HTR-8/SVneo (cell line): ENCODE results near the gene FN3KRP.

ENCODE experiments used
- DNase-seq: peaks from one replicate; pipeline ENCODE4 v3.0.0; 2011; ENCODE audit warnings: low spot score, mixed read lengths; ENCODE audit not compliant: insufficient read length
- FAIRE-seq: peaks from 2 replicates; lab custom pipeline; 2011; peaks lifted over from hg19 to GRCh38; lab: Jason Lieb, UNC

FN3KRP gene

DNA sequence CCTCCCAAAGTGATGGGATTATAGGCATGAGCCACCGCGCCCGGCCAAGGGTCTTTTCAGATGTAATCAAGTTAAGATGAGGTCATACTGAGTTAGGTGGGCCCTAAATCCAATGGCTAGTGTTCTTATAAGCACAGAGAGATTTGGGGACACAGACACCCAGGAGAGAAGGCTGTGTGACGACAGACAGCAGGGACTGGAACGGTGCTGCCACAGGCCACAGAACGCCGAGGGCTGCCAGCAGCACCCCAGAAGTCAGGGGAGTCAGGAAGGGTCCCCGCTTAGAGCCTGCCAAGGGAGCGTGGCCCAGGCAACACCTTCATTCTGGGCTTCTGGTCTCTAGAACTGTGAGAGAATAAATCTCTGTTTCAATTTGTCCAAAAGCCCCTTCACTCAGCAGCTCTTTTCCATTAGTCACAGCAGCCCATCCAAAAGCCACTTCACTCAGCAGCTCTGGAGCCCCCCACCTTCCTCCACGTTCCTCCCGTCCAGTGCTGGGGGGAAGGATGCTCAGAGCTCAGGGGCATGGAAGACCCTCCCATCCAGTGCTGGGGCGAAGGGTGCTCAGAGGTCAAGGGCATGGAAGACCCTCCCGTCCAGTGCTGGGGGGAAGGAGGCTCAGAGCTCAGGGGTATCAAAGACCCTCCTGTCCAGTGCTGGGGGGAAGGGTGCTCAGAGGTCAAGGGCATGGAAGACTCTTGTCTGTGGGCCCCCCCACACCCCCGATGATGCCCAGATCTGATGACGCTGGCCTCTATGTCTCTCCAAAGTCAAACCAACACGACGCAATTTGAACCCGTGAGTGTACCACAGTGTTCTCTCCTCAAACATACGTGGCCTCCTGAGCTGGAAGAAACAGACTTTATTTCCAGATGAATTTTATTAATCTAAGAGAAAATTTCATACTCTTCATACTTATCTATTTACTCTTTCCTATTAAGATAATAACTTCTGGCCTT is 29.9 kb upstream of the FN3KRP start:
- FAIRE-seq (no peak), DNase-seq (no peak)

DNA sequence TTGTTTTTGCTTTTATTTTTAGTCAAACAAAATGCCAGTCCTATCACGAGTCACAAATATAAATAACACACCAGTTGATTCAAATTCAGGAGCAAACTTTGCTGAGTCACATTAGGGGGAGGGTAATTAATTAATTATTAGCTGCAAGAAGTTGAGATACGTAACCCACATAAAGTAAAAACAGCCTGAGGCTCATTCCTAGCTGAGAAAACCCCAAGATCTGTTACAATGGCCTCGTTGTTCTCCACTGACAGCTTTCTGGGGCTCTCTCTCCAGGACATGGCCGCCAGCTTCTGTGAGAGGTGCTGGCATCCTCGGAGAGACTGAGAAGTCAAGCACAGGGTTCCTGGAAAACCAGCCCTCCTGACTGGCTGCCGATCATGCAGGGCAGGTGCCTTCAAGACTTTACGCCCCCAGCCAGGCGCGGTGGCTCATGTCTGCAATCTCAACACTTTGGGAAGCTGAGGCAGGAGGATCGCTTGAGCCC is 29.1 kb upstream of the FN3KRP start:
- DNase-seq (no peak), FAIRE-seq (no peak)

DNA sequence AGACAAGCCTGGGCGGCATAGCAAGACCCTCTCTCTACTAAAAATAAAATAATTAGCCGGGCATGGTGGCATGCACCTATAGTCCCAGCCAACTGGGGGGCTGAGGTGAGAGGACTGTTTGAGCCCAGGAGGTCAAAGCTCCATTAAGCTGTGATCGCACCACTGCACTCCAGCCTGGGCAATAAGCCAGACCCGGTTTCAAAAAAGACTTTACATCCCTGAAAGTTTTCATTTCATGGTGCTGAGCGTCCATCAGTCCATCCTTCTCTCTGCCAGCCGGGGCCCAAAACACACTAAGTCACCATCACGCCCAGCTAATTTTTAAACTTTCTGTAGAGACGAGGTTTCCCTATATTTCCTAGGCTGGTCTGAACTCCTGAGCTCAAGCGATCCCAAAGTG is 28.6 kb upstream of the FN3KRP start:
- DNase-seq (no peak), FAIRE-seq (no peak)

DNA sequence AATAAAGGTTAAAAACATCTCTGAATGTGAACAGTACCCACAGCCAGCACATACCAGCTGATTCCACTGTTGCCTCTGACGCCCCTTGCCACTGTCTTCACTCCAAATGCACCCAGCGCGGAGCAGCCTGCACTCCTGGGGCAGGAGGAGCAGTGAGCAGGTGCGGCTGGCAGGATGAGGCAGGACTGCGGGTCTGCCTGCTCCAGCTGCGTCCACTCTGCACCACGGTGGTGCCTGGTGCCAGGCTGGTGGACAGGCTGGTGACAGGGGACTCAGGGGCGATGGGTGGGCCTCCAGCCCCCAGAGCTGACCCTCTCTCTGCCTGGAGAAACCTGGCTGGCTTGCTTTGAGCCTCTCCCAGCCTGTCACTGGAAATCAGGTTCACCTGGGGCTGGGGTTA is 27.4 kb upstream of the FN3KRP start:
- FAIRE-seq (no peak), DNase-seq (no peak)

DNA sequence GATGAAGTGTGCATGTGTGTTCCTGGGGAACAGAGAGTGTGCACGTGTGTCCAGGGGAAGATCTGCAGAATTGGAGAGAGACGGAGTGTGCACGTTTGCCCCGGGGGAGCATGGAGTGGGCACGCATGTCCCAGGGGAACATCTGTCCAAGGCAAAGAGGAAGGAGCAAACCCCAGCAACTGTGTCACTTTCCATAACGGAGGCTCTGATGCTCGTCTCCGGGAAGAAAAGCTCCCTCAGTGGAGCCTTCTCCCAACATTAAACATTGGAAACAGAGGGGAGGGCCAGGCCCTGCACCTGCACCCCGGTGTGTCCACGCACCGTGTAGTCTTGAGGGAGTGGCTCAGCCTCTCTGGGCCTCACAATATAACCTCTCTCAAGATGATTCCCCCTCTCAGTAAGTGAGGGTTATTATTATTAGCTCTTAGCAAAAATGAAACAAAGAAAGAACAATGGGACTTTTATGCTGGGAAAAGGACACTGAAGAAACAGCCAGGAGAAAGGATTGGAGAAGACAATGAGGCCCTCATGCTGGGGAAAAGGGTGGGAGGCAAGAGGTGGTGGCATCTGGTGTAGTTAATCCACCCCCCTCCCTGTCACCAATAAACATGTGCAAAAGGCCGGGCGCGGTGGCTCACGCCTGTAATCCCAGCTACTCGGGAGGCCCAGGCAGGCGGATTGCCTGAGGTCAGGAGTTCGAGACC is 25.6 kb upstream of the FN3KRP start:
- FAIRE-seq = no peak

DNA sequence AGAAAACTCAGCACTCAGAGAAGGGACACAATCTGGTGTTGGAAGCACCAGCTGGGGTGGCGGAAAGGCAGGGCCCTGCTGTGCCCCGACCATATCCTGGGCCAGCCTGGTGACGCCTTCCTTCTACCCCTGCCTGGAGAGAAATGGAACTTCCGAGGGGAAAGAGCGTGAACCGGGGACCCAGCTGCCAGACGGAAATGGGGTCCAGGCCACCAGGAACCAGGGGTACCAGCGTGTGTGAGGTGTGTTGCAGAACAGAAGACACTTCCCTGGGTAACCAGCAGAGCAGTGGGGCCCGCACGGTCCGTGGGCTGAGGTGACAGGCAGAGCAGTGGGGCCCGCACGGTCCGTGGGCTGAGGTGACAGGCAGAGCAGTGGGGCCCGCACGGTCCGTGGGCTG is 24.8 kb upstream of the FN3KRP start:
- no peak for FAIRE-seq

More for the DNA sequence above, 25.6 kb upstream of the FN3KRP start:
- DNase-seq = no peak

DNA sequence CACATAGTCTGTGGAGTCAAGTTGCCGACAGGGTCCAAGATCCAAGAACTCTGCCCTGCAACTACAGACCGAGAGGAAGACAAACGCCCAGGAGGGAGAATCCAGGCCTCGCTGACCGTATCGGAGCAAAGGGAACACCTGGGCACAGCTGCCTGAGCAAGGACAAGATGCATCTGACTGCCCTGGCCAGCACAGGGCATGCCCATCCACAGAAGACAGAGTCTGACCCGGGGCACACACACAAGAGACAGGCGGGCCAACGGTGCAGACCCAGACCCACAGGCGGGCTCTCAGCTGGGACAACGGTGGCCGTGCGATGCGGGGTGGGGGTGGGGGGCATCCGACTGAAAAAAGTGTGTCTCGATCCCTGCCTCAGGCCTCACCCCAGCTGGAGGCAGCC is 24.2 kb upstream of the FN3KRP start:
- FAIRE-seq = no peak
- no peak for DNase-seq

More for the DNA sequence above, 24.8 kb upstream of the FN3KRP start:
- no peak for DNase-seq

DNA sequence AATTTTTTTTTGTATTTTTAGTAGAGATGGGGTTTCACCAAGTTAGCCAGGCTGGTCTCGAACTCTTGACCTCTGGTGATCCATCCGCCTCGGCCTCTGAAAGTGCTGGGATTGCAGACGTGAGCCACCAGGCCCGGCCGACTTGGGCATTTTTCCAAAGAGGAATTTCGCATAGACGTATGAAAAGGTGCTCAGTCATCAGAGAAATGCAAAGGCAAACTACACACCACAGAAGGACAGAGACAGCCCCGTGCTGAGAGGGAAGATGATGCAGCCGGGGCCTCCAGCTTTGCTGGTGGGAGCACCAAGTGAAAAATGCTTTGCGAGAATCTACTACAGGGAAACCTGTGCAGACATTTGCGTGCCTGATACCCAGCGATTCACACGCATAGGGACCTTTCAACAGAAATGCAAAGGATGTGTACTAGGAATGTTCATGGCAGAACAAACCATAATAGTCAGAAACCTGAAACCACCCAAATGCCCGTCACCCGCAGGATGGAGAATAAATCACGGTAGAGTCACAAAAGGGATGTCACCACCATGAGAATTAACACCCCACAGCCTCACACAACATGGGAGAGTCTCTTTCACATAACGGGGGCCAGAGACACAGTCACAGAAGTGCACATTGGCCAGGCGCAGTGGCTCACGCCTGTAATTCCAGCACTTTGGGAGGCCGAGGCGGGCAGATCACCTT is 23.2 kb upstream of the FN3KRP start:
- no peak for DNase-seq
- no peak for FAIRE-seq

DNA sequence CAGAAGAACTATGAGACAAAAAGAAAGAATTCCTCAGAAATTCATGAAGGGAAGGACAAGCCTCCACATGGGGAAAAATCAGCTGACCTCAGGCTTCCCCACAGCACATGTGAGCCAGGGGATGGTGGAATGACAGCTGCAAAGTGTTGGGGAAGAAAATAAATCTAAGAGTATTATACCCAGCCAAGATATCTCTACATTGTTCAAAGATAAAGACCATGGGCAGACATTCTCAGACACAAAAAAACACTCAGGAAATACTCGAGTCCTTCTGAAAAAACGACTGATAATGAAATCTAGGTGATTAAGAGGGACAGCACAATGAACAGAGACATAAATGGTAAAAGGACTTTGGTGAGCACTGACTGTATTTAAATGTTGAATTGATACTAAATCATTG is 21.9 kb upstream of the FN3KRP start:
- DNase-seq (no peak), FAIRE-seq (no peak)

DNA sequence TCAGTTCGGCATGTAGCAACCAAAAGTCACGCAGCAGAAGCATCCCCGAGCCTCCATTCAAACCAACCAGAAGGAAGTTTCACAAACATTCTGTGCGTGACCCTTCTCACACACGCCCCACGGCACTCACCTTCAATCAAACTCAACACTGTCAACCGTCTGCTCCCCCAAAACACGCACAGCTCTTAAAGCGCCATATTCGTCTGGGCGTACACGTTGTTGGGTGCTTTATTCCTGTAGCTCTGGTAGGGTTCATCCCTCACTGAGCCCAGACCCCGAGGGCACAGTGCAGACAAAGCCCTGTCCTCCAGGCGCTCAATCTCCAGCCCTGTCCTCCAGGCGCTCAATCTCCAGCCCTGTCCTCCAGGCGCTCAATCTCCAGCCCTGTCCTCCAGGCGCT is 20.2 kb upstream of the FN3KRP start:
- DNase-seq = no peak
- FAIRE-seq = no peak

DNA sequence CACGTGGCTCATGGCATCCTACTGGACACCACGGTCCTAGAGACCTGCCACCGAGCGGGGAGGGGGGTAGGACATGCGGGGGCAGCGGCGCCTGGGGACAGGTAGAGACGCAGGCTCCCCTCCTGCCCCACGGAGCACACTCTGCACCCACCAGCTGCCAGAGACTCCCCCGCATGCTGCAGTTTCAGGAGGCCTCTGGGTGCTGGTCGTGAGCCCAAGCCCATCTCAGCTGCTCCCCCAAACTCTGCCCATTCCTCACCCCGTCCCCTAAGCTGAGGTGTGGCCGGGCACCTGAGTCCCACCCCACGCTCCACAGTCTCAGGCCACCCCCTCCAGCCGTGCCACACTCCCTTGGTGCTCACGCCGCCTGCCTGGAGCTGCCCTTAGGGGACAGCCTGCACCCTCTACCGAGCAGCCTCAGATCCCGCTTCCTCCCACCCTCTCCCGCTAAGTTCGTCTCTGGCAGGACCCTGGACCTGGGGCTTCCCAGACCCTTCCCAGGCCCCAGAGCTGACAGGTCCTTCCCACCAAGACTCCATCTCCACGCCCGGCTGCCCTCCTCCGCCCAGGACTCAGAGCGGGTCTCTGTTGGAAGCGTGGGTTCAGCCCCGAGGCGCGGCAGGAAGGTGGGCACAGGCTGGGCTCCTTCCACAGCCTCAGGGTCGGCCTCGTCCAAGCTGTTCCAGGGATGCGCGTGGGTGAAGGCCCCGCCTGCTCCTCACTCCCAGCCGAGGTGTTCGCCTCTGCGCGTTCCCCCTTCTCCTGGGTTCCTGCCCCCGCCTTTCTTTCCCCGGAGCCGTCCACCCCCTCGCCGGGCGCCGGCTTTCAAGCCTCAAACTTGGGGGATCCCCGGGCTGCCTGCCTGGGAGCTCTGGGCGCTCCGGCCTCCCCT is 19.3 kb upstream of the FN3KRP start:
- DNase-seq = no peak
- FAIRE-seq = no peak

DNA sequence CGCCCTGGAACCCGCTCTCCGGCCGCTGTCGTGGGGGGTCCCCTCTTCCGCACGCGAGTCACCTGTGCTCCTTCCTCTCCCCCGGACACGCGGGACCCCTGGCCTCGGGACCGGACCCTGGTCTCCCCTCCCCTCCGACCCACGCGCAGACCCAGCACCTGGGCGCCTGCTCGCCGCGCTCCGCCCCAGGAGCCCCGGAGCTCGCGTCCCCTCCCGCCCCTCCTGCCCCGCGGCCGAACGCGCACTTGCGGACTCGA is 18.8 kb upstream of the FN3KRP start:
- DNase-seq = no peak
- FAIRE-seq = no peak

DNA sequence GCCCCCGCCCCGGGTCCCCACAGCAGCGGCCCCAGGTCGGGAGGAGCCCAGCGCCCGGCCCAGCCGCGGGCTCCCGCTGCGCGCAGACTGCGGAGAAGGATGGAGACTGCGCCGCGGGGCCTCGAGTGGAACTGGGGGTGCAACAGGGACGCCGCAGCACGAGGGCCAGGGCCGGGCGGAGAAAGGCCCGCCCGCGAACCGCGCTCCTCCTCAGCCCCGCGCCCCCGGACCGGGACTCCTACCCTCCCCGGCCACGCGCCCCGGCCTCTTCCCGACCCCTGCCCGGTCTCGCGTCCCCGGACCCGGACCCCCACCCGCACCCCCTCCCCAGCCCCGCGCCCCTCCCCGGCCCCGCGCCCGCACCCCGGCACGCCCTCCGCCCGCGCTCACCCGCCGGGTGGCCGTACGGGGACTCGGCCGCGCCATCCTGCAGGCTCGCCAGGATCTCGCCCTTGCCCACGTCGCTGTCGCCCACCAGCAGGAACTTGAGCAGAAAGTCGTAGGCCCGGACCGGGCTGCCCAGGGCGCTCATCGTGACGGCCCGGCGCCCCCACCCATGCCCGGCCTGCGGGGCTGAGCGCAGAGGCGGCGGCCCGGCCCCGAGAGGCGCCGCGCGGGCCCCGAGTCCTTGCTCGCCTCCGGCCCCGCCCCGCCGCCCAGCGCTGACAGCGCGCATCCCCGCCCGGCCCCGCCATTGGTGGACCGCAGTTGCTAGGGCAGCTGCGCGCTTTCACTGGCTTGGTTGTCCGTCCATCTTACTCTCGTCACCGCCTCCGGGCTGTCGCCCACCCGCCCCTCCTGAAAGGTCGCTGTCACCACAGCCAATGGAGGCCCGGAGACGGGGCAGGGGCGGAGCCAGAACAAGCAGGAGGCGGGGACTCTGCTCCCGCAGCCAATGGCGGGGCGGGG is 18.2 kb upstream of the FN3KRP start, which contains the start of gene RAB40B:
TSS of gene RAB40B (minus strand) at position 634 of the 909 bp plus-strand sequence. CDS start at position 532, 102 bp downstream.
- FAIRE-seq (peak; percentile 98), DNase-seq (peak; percentile 99)

DNA sequence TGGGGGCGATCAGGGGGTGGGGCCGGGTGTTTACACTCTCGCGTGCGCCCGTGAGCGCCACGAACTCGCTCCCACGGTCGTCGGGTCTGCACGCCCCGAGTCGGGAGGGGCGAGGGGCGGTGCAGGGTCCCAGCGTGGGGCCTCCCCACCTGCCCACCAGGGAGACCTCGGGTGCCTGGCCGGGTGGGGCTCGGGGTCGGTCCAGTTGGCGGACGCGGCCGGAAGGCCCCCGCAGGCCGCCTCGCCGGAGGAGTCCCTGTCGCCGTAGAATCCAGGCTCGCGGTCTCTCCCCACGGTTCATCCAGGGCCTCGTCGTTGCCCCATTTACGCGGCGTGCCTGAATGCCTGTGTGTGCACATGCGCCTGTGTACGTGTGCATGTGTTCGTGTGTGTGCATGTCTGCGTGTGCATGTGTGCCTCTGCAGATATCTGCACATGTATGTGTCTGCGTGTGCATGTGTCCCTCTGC is 17.5 kb upstream of the FN3KRP start:
- FAIRE-seq = peak; percentile 91
- DNase-seq = no peak

DNA sequence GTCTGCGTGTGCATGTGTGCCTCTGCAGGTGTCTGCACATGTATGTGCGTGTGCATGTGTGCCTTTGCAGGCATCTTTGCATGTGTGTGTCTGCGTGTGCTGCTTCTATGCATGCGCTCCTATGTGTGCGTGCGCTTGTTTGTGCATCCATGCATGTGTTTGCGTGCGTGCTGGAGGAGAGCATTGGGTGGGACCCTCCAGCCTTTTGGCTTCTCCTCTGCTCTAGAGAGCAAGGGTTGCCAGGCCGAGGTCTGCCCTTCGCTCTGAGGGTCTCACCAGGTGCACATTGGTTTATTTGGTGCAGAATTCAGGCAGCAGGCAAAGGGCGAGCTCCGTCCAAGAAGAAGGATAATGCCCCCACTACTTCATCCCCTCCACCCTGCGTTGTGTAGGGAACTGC is 17.0 kb upstream of the FN3KRP start:
- FAIRE-seq (no peak), DNase-seq (no peak)

DNA sequence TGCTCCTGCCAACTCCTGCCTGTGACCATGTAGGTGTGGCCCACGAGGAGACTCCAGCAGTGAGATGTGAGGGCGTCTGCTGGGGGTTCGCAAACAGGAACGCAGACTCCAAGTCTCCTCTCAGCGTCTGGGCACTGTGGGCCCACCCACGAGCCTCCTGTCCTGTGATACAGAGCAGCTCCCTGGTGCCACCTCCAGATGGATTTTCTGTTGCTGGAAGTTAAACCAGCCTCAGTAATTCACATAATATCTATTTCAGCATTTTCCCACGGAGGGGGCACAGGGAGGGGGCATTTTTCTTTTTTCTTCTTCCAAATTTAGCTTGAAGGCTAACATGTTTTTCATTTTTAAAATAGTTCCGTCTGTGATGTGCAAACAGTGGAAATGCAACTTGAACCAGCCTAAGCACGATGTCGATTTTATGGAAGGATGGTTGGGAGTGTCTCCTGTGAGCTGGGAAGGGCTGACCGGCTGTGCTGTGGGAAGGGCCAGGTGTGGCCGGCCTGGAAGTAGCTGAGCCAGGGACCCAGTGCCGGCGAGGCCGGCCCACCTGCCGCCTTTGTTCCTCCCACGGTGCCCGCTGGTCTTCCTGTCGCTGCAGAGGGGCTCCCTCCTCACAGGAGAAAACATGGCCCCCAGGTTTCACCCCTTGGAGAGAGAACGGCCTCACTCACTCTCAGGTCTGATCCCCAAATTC is 14.1 kb upstream of the FN3KRP start:
- FAIRE-seq (no peak), DNase-seq (no peak)

DNA sequence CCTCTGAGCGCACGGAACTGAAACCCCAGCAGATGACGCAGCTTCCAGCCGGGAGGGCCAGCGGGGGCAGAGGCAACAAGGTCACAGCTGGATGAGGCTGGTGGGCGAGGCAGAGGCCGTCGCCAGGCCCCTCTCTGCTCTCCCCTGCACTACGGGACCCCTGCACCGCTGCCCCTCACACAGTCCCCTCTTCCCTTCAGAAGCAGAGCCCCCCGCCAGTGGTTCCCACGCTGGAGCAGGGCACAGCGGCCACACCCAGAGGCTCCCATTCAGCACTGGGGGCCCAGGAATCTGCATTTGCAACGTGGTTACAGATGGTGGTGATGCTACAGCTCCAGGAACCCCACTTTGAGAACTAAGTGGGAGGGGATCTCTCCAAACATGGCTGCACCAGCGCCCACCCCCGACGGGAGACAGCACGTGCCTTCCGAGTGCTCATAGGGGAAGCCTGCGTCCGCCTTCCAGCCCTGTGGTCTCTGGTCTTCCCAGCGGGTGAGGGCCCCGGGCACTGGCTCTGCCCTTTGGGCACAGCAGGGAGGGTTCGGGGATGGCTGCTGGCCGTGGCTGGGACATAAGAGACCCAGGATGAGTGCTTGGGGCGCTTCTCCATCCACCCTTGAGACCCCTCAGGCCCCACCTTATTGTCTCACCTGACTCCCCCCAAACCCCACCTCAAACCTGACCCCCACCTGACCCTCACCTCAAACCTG is 13.3 kb upstream of the FN3KRP start:
- no peak for DNase-seq
- FAIRE-seq = no peak
